DOHH2 (cell line): ENCODE data around the gene AP3S1.

ENCODE experiments used
- H3F3A ChIP-seq: fragments of 200-600 bp; sonication (generic), shearing (Covaris generic); 2 replicates; pipeline ENCODE4 v1.6.0; 2016; ENCODE audit warnings: antibody characterized with exemption, mild to moderate bottlenecking; ENCODE audit not compliant: control insufficient read depth, insufficient read depth
- H3K27ac ChIP-seq: fragments of 200-600 bp; sonication (generic); 2 replicates; pipeline ENCODE4 v1.5.1; 2014; ENCODE audit warnings: low read depth, mild to moderate bottlenecking, low read length, moderate library complexity
- H3K27me3 ChIP-seq: fragments of 200-600 bp; sonication (generic); 2 replicates; pipeline ENCODE4 v1.6.1; 2014; ENCODE audit warnings: mild to moderate bottlenecking, low read length, mixed read lengths; ENCODE audit not compliant: control insufficient read depth
- H3K36me3 ChIP-seq: fragments of 200-600 bp; sonication (generic); 2 replicates; pipeline ENCODE4 v1.6.1; 2014; ENCODE audit warnings: mild to moderate bottlenecking, low read length, moderate library complexity, mixed read lengths; ENCODE audit not compliant: control insufficient read depth
- H3K4me1 ChIP-seq: fragments of 200-600 bp; sonication (generic); 2 replicates; pipeline ENCODE4 v1.6.1; 2014; ENCODE audit warnings: mild to moderate bottlenecking, low read length, mixed read lengths; ENCODE audit not compliant: control insufficient read depth
- H3K4me2 ChIP-seq: fragments of 200-600 bp; sonication (generic); 2 replicates; pipeline ENCODE4 v1.6.0; 2014; ENCODE audit warnings: mild to moderate bottlenecking, low read length, moderate library complexity
- H3K4me3 ChIP-seq: fragments of 200-600 bp; sonication (generic); 2 replicates; pipeline ENCODE4 v1.5.1; 2014; ENCODE audit warnings: mild to moderate bottlenecking, low read length, mixed read lengths
- H3K79me2 ChIP-seq: fragments of 200-600 bp; sonication (generic); 2 replicates; pipeline ENCODE4 v1.6.1; 2014; ENCODE audit warnings: mild to moderate bottlenecking, low read length, mixed read lengths; ENCODE audit not compliant: control insufficient read depth
- H3K9me2 ChIP-seq: fragments of 200-600 bp; sonication (generic); replicated peaks from 2 replicates; pipeline ENCODE4 v1.6.1; 2014; ENCODE audit warnings: mild to moderate bottlenecking, low read length, mixed read lengths; ENCODE audit not compliant: control insufficient read depth
- H3K9me3 ChIP-seq: fragments of 200-600 bp; sonication (generic); 2 replicates; pipeline ENCODE4 v1.6.1; 2014; ENCODE audit warnings: antibody characterized with exemption, low read length, mixed read lengths; ENCODE audit not compliant: control insufficient read depth, insufficient read depth
- H4K20me1 ChIP-seq: fragments of 200-600 bp; sonication (generic); 2 replicates; pipeline ENCODE4 v1.6.0; 2014; ENCODE audit warnings: low read depth, mild to moderate bottlenecking, antibody characterized with exemption, low read length, moderate library complexity; ENCODE audit not compliant: control insufficient read depth, insufficient read depth
- CTCF ChIP-seq: fragments of 200-600 bp; sonication (generic); IDR thresholded peaks from one replicate; pipeline ENCODE4 v1.5.1; 2014; ENCODE audit warnings: antibody characterized with exemption, mild to moderate bottlenecking, low read depth, low read length; ENCODE audit not compliant: poor library complexity, severe bottlenecking
- EZH2phosphoT487 ChIP-seq: fragments of 200-600 bp; sonication (generic); IDR thresholded peaks from 2 replicates; pipeline ENCODE4 v1.6.1; 2017; ENCODE audit warnings: borderline replicate concordance, mild to moderate bottlenecking, antibody characterized with exemption, low read length, moderate library complexity, mixed read lengths

AP3S1 gene

GRCh38 chr5:115936031-115936430 lies 94.3 kb downstream of the AP3S1 start:
- H3K9me3 ChIP-seq, result no peaks in the 10 kb centered on the region
- H3K27me3 ChIP-seq, result no peaks in the 10 kb centered on the region
- no peaks in the 10 kb centered on the region for H3K9me2 ChIP-seq
- H4K20me1 ChIP-seq, result no peaks in the 10 kb centered on the region
- H3K4me1 ChIP-seq, result peaks cover 3% of the 10 kb centered on the region
- no peak overlapping the region for H3K27ac ChIP-seq
- H3K79me2 ChIP-seq, result no peaks in the 10 kb centered on the region
- TF ChIP-seq EZH2phosphoT487, result no peak
- TF ChIP-seq CTCF, result no peak
- H3F3A ChIP-seq, result no peaks in the 10 kb centered on the region
- H3K4me3 ChIP-seq, result no peak overlapping the region
- no peak overlapping the region for H3K4me2 ChIP-seq
- H3K36me3 ChIP-seq, result no peaks in the 10 kb centered on the region

DNA sequence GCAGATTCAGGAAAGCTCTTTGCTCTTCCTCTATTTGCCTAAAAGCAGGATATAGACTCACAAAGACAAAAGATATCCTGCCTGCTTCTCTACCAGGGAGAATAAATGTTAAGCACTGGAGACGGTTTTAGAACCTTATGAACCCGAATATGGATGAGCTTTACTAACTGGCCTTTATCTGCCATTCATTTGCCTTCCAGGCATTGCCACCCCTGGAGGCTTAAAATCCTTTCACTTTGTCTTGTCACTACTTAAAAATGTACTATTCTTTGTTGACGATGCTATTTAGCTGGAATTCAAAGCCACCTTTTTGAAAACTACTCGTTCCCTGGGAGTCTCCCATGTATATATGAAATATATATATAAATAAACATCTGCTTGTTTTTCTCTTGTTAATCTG lies 97.3 kb downstream of the AP3S1 start:
- H3K9me2 ChIP-seq, result no peaks in the 10 kb centered on the region
- H3K4me1 ChIP-seq, result peaks cover 3% of the 10 kb centered on the region
- H3K79me2 ChIP-seq, result no peaks in the 10 kb centered on the region
- no peaks in the 10 kb centered on the region for H3K27me3 ChIP-seq
- no peak overlapping the region for H3K4me2 ChIP-seq
- no peaks in the 10 kb centered on the region for H3K9me3 ChIP-seq
- no peaks in the 10 kb centered on the region for H3K36me3 ChIP-seq
- no peak overlapping the region for H3K27ac ChIP-seq
- H3K4me3 ChIP-seq, result no peak overlapping the region
- no peaks in the 10 kb centered on the region for H3F3A ChIP-seq
- no peaks in the 10 kb centered on the region for H4K20me1 ChIP-seq
- TF ChIP-seq EZH2phosphoT487 (no peak), CTCF (no peak)

GRCh38 chr5:115940080-115940810 lies 98.5 kb downstream of the AP3S1 start:
- no peaks in the 10 kb centered on the region for H4K20me1 ChIP-seq
- H3K9me3 ChIP-seq, result no peaks in the 10 kb centered on the region
- H3K4me1 ChIP-seq, result peaks cover 3% of the 10 kb centered on the region
- H3K36me3 ChIP-seq, result no peaks in the 10 kb centered on the region
- H3K4me2 ChIP-seq, result no peak overlapping the region
- H3K79me2 ChIP-seq, result no peaks in the 10 kb centered on the region
- H3F3A ChIP-seq, result no peaks in the 10 kb centered on the region
- H3K27me3 ChIP-seq, result no peaks in the 10 kb centered on the region
- no peak overlapping the region for H3K27ac ChIP-seq
- H3K9me2 ChIP-seq, result no peaks in the 10 kb centered on the region
- H3K4me3 ChIP-seq, result no peak overlapping the region
- TF ChIP-seq EZH2phosphoT487 (no peak), CTCF (no peak)
